Neutrophil (primary cell): ENCODE data around the gene AS3MT.

Source experiments
- H3K27ac ChIP-seq: fragments of 200-600 bp; sonication (generic); 2 replicates; pipeline ENCODE4 v1.5.1; 2016; ENCODE audit warnings: mild to moderate bottlenecking, moderate library complexity
- H3K27me3 ChIP-seq: fragments of 200-600 bp; sonication (generic); 2 replicates; pipeline ENCODE4 v1.6.0; 2016; ENCODE audit warnings: mild to moderate bottlenecking
- H3K36me3 ChIP-seq: fragments of 200-600 bp; sonication (generic); 2 replicates; pipeline ENCODE4 v1.5.1; 2017
- H3K4me1 ChIP-seq, 2 experiments: fragments of 200-600 bp in 1 of 2; sonication (generic) in 1 of 2; 1 replicate in 1 of 2; 2 replicates in 1 of 2; pipeline versions ENCODE4 v1.5.1 to v1.6.1; 2013 to 2016; ENCODE audit warnings: low read depth in 1 of 2, low read length in 1 of 2, mild to moderate bottlenecking in 1 of 2, moderate library complexity in 1 of 2; ENCODE audit not compliant: control insufficient read depth in 1 of 2, insufficient read depth in 1 of 2
- H3K4me3 ChIP-seq, 2 experiments: fragments of 200-600 bp in 1 of 2; sonication (generic) in 1 of 2; 1 replicate in 1 of 2; 2 replicates in 1 of 2; pipeline ENCODE4 v1.5.1; 2013 to 2016; ENCODE audit warnings: low read depth in 1 of 2, low read length in 1 of 2, mild to moderate bottlenecking in 1 of 2, moderate library complexity in 1 of 2
- H3K9me3 ChIP-seq: fragments of 200-600 bp; sonication (generic); 2 replicates; pipeline ENCODE4 v1.5.1; 2016
- TF ChIP-seq, protein P1 (sequence below): fragments of 200-600 bp; sonication (generic); IDR thresholded peaks from 2 replicates; pipeline ENCODE4 v1.5.1; 2016; ENCODE audit warnings: antibody characterized with exemption

The AS3MT gene

DNA sequence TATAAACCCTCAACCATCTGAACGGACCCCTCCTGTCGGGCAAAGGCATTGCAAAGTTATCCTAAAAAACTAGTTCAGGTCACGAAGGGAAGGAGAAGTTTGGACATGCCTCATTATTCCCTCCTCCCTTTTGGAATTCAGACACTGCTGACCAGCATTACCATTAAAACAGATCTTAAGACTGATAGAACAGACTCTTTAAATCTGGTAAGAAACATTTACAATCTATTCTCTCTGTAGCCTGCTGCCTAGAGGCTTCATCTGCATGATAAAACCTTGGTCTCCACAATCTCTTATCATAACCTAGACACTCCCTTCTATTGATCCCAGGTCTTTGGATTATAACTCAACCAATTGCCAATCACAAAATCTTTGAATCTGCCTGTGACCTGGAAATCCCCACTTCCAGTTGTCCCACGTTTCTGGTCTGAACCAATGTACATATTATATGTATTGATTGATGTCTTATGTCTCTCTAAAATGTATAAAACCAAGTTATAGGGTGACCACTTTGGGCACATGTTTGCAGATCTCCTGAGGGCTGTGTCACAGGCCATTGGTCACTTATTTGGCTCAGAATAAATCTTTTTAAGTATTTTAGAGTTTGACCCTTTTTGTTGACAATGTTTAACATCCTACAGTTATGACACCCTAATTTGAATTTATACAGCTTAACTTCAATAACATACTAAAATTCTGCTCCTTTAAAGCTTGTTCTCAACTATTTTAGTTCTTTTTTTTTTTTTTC lies 25.4 kb downstream of the AS3MT start:
- no peaks in the 10 kb centered on the region for H3K9me3 ChIP-seq
- TF ChIP-seq, protein P1, sequence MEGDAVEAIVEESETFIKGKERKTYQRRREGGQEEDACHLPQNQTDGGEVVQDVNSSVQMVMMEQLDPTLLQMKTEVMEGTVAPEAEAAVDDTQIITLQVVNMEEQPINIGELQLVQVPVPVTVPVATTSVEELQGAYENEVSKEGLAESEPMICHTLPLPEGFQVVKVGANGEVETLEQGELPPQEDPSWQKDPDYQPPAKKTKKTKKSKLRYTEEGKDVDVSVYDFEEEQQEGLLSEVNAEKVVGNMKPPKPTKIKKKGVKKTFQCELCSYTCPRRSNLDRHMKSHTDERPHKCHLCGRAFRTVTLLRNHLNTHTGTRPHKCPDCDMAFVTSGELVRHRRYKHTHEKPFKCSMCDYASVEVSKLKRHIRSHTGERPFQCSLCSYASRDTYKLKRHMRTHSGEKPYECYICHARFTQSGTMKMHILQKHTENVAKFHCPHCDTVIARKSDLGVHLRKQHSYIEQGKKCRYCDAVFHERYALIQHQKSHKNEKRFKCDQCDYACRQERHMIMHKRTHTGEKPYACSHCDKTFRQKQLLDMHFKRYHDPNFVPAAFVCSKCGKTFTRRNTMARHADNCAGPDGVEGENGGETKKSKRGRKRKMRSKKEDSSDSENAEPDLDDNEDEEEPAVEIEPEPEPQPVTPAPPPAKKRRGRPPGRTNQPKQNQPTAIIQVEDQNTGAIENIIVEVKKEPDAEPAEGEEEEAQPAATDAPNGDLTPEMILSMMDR, result no peak
- no peak overlapping the region for H3K4me3 ChIP-seq
- H3K4me1 ChIP-seq, result no peaks in the 10 kb centered on the region
- no peaks in the 10 kb centered on the region for H3K36me3 ChIP-seq
- H3K27me3 ChIP-seq, result no peaks in the 10 kb centered on the region
- H3K27ac ChIP-seq, result no peak overlapping the region

DNA sequence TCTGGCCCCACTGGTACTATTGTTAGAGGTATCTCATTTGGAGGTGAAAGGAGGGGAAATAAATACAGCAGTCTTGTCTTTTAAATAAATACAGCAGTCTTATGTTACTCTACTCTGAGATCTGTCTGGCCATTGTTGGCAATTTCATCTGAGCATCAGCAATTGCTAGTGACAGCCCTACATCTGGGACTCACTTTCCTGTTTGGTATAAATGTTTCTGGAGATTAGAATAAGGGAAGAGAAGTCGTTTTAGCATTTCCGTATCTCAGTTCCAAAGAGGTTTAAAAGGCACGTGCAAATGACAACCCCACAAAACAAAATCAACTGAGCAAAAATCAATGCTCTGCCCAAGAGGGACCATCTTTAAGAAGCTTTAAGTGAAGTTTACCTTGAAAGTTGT lies 30.7 kb downstream of the AS3MT start:
- no peaks in the 10 kb centered on the region for H3K27me3 ChIP-seq
- H3K4me3 ChIP-seq, result no peak overlapping the region
- no peaks in the 10 kb centered on the region for H3K9me3 ChIP-seq
- H3K27ac ChIP-seq, result no peak overlapping the region
- TF ChIP-seq, protein P1, result no peak
- H3K36me3 ChIP-seq, result no peaks in the 10 kb centered on the region
- no peaks in the 10 kb centered on the region for H3K4me1 ChIP-seq

DNA sequence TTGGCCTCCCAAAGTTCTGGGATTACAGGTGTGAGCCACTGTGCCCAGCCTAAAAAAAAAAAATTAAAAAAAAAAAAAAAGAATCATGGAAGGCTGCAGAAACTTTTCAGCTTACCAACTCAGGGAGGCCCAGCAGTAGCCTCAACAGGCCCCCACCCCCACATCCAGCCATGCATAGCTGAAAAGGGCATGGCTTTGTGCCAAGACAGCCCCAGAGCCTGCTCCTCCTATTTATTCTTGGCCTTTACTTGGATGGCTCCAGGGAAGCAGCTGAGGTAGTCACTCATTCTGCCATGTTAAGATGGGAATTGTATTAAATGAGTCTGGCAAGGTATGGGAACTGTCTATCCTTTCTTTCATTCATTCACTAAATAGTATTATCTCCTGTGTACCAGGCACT lies 35.1 kb downstream of the AS3MT start:
- H3K27ac ChIP-seq, result no peak overlapping the region
- H3K9me3 ChIP-seq, result no peaks in the 10 kb centered on the region
- no peaks in the 10 kb centered on the region for H3K27me3 ChIP-seq
- no peaks in the 10 kb centered on the region for H3K4me1 ChIP-seq
- no peak overlapping the region for H3K4me3 ChIP-seq
- H3K36me3 ChIP-seq, result no peaks in the 10 kb centered on the region
- TF ChIP-seq, protein P1, result no peak

DNA sequence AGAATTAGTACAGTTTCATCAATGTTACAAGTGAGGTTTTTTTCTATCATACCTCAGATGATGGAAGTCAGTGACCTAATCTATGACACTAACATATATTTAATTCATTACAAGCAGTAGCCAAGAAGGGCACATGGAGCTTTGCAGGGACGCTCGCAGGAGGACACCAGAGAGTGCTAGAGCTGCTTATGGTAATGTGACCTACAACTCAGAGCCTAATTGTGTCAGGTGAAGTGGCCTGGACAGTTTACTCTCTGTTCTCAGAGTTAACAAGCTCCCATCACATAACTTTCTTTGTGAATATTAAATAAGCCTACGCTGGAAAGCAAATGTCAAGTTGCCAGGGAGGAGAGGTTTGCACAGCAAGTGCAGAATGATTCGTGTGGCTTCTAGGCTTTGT lies 37.2 kb downstream of the AS3MT start:
- Histone ChIP-seq H3K27ac (no peak overlapping the region), H3K9me3 (no peaks in the 10 kb centered on the region), H3K27me3 (no peaks in the 10 kb centered on the region), H3K36me3 (no peaks in the 10 kb centered on the region), H3K4me3 (no peak overlapping the region), H3K4me1 (no peaks in the 10 kb centered on the region)
- TF ChIP-seq, protein P1, result no peak

DNA sequence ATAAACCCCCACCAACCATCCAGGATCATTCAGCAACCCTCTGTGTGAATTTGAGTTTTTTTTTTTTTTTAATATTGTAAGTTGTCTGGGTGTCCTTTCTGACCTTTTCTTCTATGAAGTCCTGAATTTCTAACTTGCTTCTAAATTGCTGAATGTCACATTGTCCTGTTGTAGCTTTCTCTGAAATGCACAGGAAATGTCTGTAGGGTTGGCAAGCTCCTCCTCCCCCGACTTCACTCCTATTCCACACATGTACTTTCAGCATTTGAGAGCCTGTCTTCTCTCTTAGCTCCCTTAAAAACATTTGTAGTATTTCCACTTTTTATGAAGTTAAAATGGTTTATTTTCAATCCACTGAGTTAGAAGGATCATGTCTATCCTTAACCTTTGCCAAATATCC lies 45.5 kb downstream of the AS3MT start:
- Histone ChIP-seq H3K4me3 (no peak overlapping the region), H3K4me1 (peaks cover 20 to 21% of the 10 kb centered on the region in 2 experiments), H3K27ac (no peak overlapping the region), H3K27me3 (peaks cover 64% of the 10 kb centered on the region), H3K36me3 (no peaks in the 10 kb centered on the region), H3K9me3 (no peaks in the 10 kb centered on the region)
- TF ChIP-seq, protein P1, result no peak
